NCI-H748 (cell line): ENCODE measurements around the gene SRGAP2C.
"Not testable (repeated sequence)": the region's sequence is repeated elsewhere in the genome, so short reads cannot be mapped to it uniquely, and the experiment has no call there.

Experiments used
- DNase-seq: peaks from one replicate; lab custom pipeline; 2025; ENCODE audit not compliant: unreplicated experiment; lab: John Stamatoyannopoulos, UW

Gene SRGAP2C

GRCh38 chr1:121185140-121185708 is 449 bp downstream of the SRGAP2C start:
- not testable (repeated sequence) for DNase-seq

GRCh38 chr1:121186191-121186590 is 1.4 kb downstream of the SRGAP2C start:
- DNase-seq = not testable (repeated sequence)

GRCh38 chr1:121187914-121188313 is 3.1 kb downstream of the SRGAP2C start:
- not testable (repeated sequence) for DNase-seq

- DNase-seq = not testable (repeated sequence)
Measured at GRCh38 chr1:121192512-121192911, 7.7 kb downstream of the SRGAP2C start.

- DNase-seq = not testable (repeated sequence)
Measured at GRCh38 chr1:121197095-121197882, 12.5 kb downstream of the SRGAP2C start.

GRCh38 chr1:121199763-121200162 is 15.0 kb downstream of the SRGAP2C start:
- not testable (repeated sequence) for DNase-seq

- DNase-seq = not testable (repeated sequence)
Measured at GRCh38 chr1:121200232-121200631, 15.5 kb downstream of the SRGAP2C start.

- DNase-seq = not testable (repeated sequence)
Measured at GRCh38 chr1:121200985-121201981, 16.5 kb downstream of the SRGAP2C start.

GRCh38 chr1:121202986-121203385 is 18.2 kb downstream of the SRGAP2C start:
- DNase-seq = not testable (repeated sequence)

GRCh38 chr1:121205786-121206711 is 21.3 kb downstream of the SRGAP2C start:
- not testable (repeated sequence) for DNase-seq

GRCh38 chr1:121207328-121207727 is 22.6 kb downstream of the SRGAP2C start:
- not testable (repeated sequence) for DNase-seq

GRCh38 chr1:121208375-121208774 is 23.6 kb downstream of the SRGAP2C start:
- not testable (repeated sequence) for DNase-seq

- not testable (repeated sequence) for DNase-seq
Measured at GRCh38 chr1:121210778-121211177, 26.0 kb downstream of the SRGAP2C start.

GRCh38 chr1:121213491-121213890 is 28.7 kb downstream of the SRGAP2C start:
- DNase-seq = not testable (repeated sequence)

GRCh38 chr1:121214544-121215156 is 29.9 kb downstream of the SRGAP2C start:
- not testable (repeated sequence) for DNase-seq

- DNase-seq = not testable (repeated sequence)
Measured at GRCh38 chr1:121215699-121216417, 31.1 kb downstream of the SRGAP2C start.

GRCh38 chr1:121216676-121217075 is 31.9 kb downstream of the SRGAP2C start:
- DNase-seq = not testable (repeated sequence)

GRCh38 chr1:121221770-121222169 is 37.0 kb downstream of the SRGAP2C start:
- not testable (repeated sequence) for DNase-seq

GRCh38 chr1:121224714-121225113 is 39.9 kb downstream of the SRGAP2C start:
- DNase-seq = not testable (repeated sequence)
